Measurements from ENCODE around the gene EGLN3. TPM values are rescaled to one million over a fixed set of nuclear protein-coding genes. Genes with fewer than 3 reads are reported as not detected.

EGLN3 gene
- total RNA-seq, 2 donors from 2014 or later = 10.8 to 11.4 TPM

- no peaks in the 10 kb centered on the region for H3K36me3 ChIP-seq
- H3K9me3 ChIP-seq = no peaks in the 10 kb centered on the region
- no peak for DNase-seq (ENCODE audit: low spot score)
- ATAC-seq (ENCODE audit: insufficient number of reproducible peaks, low FRiP score, low read depth) = no peak
- H3K4me1 ChIP-seq (ENCODE audit: control insufficient read depth in 1 of 2, low read depth in 2 of 2) = no peaks in the 10 kb centered on the region
- H3K4me3 ChIP-seq = no peak overlapping the region
- H3K27me3 ChIP-seq (replicated peaks; ENCODE audit: insufficient read depth) = no peaks in the 10 kb centered on the region
- TF ChIP-seq CTCF (IDR thresholded peaks at IDR 0.05) = no peak
- H3K27ac ChIP-seq = no peak overlapping the region
These were observed 45.6 kb upstream of the EGLN3 start for GRCh38 chr14:33996462-33996861.

GRCh38 chr14:33993246-33993645, 42.4 kb upstream of the EGLN3 start:
- Histone ChIP-seq H3K9me3 (no peaks in the 10 kb centered on the region), H3K4me3 (no peak overlapping the region), H3K27me3 (replicated peaks; ENCODE audit: insufficient read depth) (no peaks in the 10 kb centered on the region), H3K36me3 (no peaks in the 10 kb centered on the region), H3K27ac (no peak overlapping the region), H3K4me1 (ENCODE audit: control insufficient read depth in 1 of 2, low read depth in 2 of 2) (peaks cover 8 to 17% of the 10 kb centered on the region in 2 donors)
- ATAC-seq (ENCODE audit: insufficient number of reproducible peaks, low FRiP score, low read depth) = no peak
- DNase-seq (ENCODE audit: low spot score) = no peak
- no peak for TF ChIP-seq CTCF (IDR thresholded peaks at IDR 0.05)

GRCh38 chr14:33992274-33993007, 41.6 kb upstream of the EGLN3 start:
- peaks cover 8 to 18% of the 10 kb centered on the region in 2 donors for H3K4me1 ChIP-seq (ENCODE audit: control insufficient read depth in 1 of 2, low read depth in 2 of 2)
- DNase-seq (ENCODE audit: low spot score) = no peak
- ATAC-seq (ENCODE audit: insufficient number of reproducible peaks, low FRiP score, low read depth) = no peak
- TF ChIP-seq CTCF (IDR thresholded peaks at IDR 0.05) = no peak
- no peaks in the 10 kb centered on the region for H3K9me3 ChIP-seq
- H3K36me3 ChIP-seq = no peaks in the 10 kb centered on the region
- no peak overlapping the region for H3K4me3 ChIP-seq
- H3K27ac ChIP-seq = no peak overlapping the region
- no peaks in the 10 kb centered on the region for H3K27me3 ChIP-seq (replicated peaks; ENCODE audit: insufficient read depth)

GRCh38 chr14:33990790-33991189, 39.9 kb upstream of the EGLN3 start:
- TF ChIP-seq CTCF (IDR thresholded peaks at IDR 0.05) = no peak
- no peak overlapping the region for H3K4me3 ChIP-seq
- H3K27ac ChIP-seq = no peak overlapping the region
- H3K4me1 ChIP-seq (ENCODE audit: control insufficient read depth in 1 of 2, low read depth in 2 of 2) = peaks cover 12 to 33% of the 10 kb centered on the region in 2 donors
- no peaks in the 10 kb centered on the region for H3K36me3 ChIP-seq
- H3K27me3 ChIP-seq (replicated peaks; ENCODE audit: insufficient read depth) = no peaks in the 10 kb centered on the region
- H3K9me3 ChIP-seq = no peaks in the 10 kb centered on the region
- ATAC-seq (ENCODE audit: insufficient number of reproducible peaks, low FRiP score, low read depth) (no peak), DNase-seq (ENCODE audit: low spot score) (no peak)

GRCh38 chr14:33987565-33988080, 36.7 kb upstream of the EGLN3 start:
- no peaks in the 10 kb centered on the region for H3K27me3 ChIP-seq (replicated peaks; ENCODE audit: insufficient read depth)
- no peaks in the 10 kb centered on the region for H3K9me3 ChIP-seq
- ATAC-seq (ENCODE audit: insufficient number of reproducible peaks, low FRiP score, low read depth) = no peak
- H3K4me3 ChIP-seq = no peak overlapping the region
- no peak for TF ChIP-seq CTCF (IDR thresholded peaks at IDR 0.05)
- no peak for DNase-seq (ENCODE audit: low spot score)
- peaks cover 12 to 33% of the 10 kb centered on the region in 2 donors for H3K4me1 ChIP-seq (ENCODE audit: control insufficient read depth in 1 of 2, low read depth in 2 of 2)
- peak overlapping the region; percentile 45 to 57 for H3K27ac ChIP-seq
- no peaks in the 10 kb centered on the region for H3K36me3 ChIP-seq
